GM23338 (cell line): ENCODE results near the gene REST. TPM values are rescaled to one million over a fixed set of nuclear protein-coding genes. Genes with fewer than 3 reads are reported as not detected.

Experiments used
- ATAC-seq: fragments of 200-7000 bp; cut with Tn5 transposase; 3 replicates; pipeline ENCODE4 v1.9.1; 2020
- DNase-seq: peaks from one replicate; pipeline ENCODE4 v3.0.0-alpha.2; 2015; ENCODE audit warnings: low spot score
- H2AFZ ChIP-seq: fragments of 200-600 bp; sonication (generic); 2 replicates; pipeline ENCODE4 v1.8.0; 2016; ENCODE audit warnings: antibody characterized with exemption, mild to moderate bottlenecking, moderate library complexity
- H3F3A ChIP-seq: fragments of 200-600 bp; sonication (generic); replicated peaks from 2 replicates; pipeline ENCODE4 v1.8.0; 2017; ENCODE audit warnings: antibody characterized with exemption, mixed run types, low read depth
- H3K27ac ChIP-seq: fragments of 200-600 bp; sonication (generic); 2 replicates; pipeline ENCODE4 v1.6.1; 2016; ENCODE audit warnings: low read depth
- H3K27me3 ChIP-seq: fragments of 200-600 bp; sonication (generic); 2 replicates; pipeline ENCODE4 v1.8.0; 2016; ENCODE audit warnings: mild to moderate bottlenecking, mixed run types, moderate library complexity; ENCODE audit not compliant: insufficient read depth
- H3K36me3 ChIP-seq: fragments of 200-600 bp; sonication (generic); 2 replicates; pipeline ENCODE4 v1.8.0; 2016; ENCODE audit warnings: mild to moderate bottlenecking; ENCODE audit not compliant: insufficient read depth
- H3K4me1 ChIP-seq: fragments of 200-600 bp; sonication (generic); 2 replicates; pipeline ENCODE4 v1.8.0; 2016; ENCODE audit warnings: mild to moderate bottlenecking, moderate library complexity; ENCODE audit not compliant: insufficient read depth
- H3K4me2 ChIP-seq: fragments of 200-600 bp; sonication (generic); 2 replicates; pipeline ENCODE4 v1.7.1; 2017; ENCODE audit warnings: mixed run types
- H3K4me3 ChIP-seq: fragments of 200-600 bp; sonication (generic); 2 replicates; pipeline ENCODE4 v1.6.1; 2016; ENCODE audit warnings: mixed run types
- H3K79me2 ChIP-seq: fragments of 200-600 bp; sonication (generic); replicated peaks from 2 replicates; pipeline ENCODE4 v1.8.0; 2017; ENCODE audit warnings: mild to moderate bottlenecking; ENCODE audit not compliant: insufficient read depth
- H3K9me2 ChIP-seq: fragments of 200-600 bp; sonication (generic); 2 replicates; pipeline ENCODE4 v1.8.0; 2017; ENCODE audit not compliant: insufficient read depth
- H4K20me1 ChIP-seq: fragments of 200-600 bp; sonication (generic); replicated peaks from 2 replicates; pipeline ENCODE4 v1.8.0; 2017; ENCODE audit warnings: mild to moderate bottlenecking; ENCODE audit not compliant: insufficient read depth
- H3K27ac Mint-ChIP-seq: 2 replicates; pipeline ENCODE4 v1.8.0; 2020; ENCODE audit warnings: inconsistent platforms, mild to moderate bottlenecking, moderate library complexity, mixed read lengths
- H3K27me3 Mint-ChIP-seq: 3 replicates; pipeline ENCODE4 v1.8.0; 2022; ENCODE audit warnings: low read depth, mild to moderate bottlenecking, moderate library complexity, mixed read lengths, inconsistent platforms; ENCODE audit not compliant: insufficient read depth, poor library complexity
- H3K36me3 Mint-ChIP-seq: 3 replicates; pipeline ENCODE4 v1.8.0; 2021; ENCODE audit warnings: low read depth, mild to moderate bottlenecking, inconsistent platforms, moderate library complexity, mixed read lengths
- H3K4me1 Mint-ChIP-seq: 3 replicates; pipeline ENCODE4 v1.8.0; 2020; ENCODE audit warnings: mild to moderate bottlenecking, inconsistent platforms, mixed read lengths
- H3K4me3 Mint-ChIP-seq: 3 replicates; pipeline ENCODE4 v1.8.0; 2021; ENCODE audit warnings: moderate library complexity, mild to moderate bottlenecking, inconsistent platforms, mixed read lengths
- H3K9me3 Mint-ChIP-seq: 3 replicates; pipeline ENCODE4 v1.8.0; 2020; ENCODE audit warnings: moderate library complexity, mild to moderate bottlenecking, inconsistent platforms, mixed read lengths
- CREB1 ChIP-seq: fragments of 250-450 bp; sonication (Bioruptor Pico); IDR thresholded peaks from 2 replicates; pipeline ENCODE4 v1.5.0; 2020; ENCODE audit warnings: low read depth, mild to moderate bottlenecking, moderate library complexity
- EZH2 ChIP-seq: fragments of 200-600 bp; sonication (generic); IDR thresholded peaks from one replicate; pipeline ENCODE4 v1.8.0; 2017; ENCODE audit warnings: antibody characterized with exemption, mild to moderate bottlenecking, low read depth; ENCODE audit not compliant: unreplicated experiment
- EZH2phosphoT487 ChIP-seq: fragments of 200-600 bp; sonication (generic); IDR thresholded peaks from one replicate; pipeline ENCODE4 v1.8.1; 2018; ENCODE audit warnings: antibody characterized with exemption; ENCODE audit not compliant: unreplicated experiment
- POLR2AphosphoS5 ChIP-seq: IDR thresholded peaks from 2 replicates; pipeline ENCODE4 v1.6.1; 2016; ENCODE audit warnings: antibody characterized with exemption, low read depth
- STAT1 ChIP-seq: IDR thresholded peaks from one replicate; pipeline ENCODE4 v1.6.1; 2016; ENCODE audit warnings: antibody characterized with exemption; ENCODE audit not compliant: unreplicated experiment
- ZNF114 ChIP-seq: fragments of 250-450 bp; sonication (Bioruptor Pico); IDR thresholded peaks from 2 replicates; pipeline ENCODE4 v1.5.0; 2020; ENCODE audit warnings: mild to moderate bottlenecking, moderate library complexity
- ZNF331 ChIP-seq: fragments of 250-450 bp; sonication (Bioruptor Pico); IDR thresholded peaks from 2 replicates; pipeline ENCODE4 v1.5.0; 2020; ENCODE audit warnings: low read depth, mild to moderate bottlenecking, moderate library complexity
- polyA plus RNA-seq: library from polyadenylated mRNA; unstranded; fragments of >200 nt; fragmentation: Nextera tagmentation; extraction: Ambion mirVana; gene quantifications from 2 replicates; pipeline ENCODE4 v1.2.1, GENCODE V29; 2016
- total RNA-seq: library from RNA; depleted of rRNA; stranded (reverse); fragments of >200 nt; shearing (Covaris generic); gene quantifications from 2 replicates; pipeline ENCODE4 v1.2.3, GENCODE V29; 2014
- TF ChIP-seq, protein P1 (sequence below): IDR thresholded peaks from 2 replicates; pipeline ENCODE4 v1.6.1; 2016; ENCODE audit warnings: antibody characterized with exemption
- TF ChIP-seq, protein P2 (sequence below): fragments of 250-450 bp; sonication (Bioruptor Pico); IDR thresholded peaks from 2 replicates; pipeline ENCODE4 v1.5.0; 2020; ENCODE audit warnings: mild to moderate bottlenecking, moderate library complexity
- TF ChIP-seq, protein P3 (sequence below), 2 experiments: fragments of 200-600 bp in 1 of 2; sonication (generic) in 1 of 2; conservative IDR thresholded peaks; 2 replicates each; pipeline versions ENCODE4 v1.5.1 to v1.6.1; 2016 to 2017; ENCODE audit warnings: antibody characterized with exemption in 2 of 2, low read depth in 2 of 2, mild to moderate bottlenecking in 2 of 2, moderate library complexity in 1 of 2

Gene REST
- total and polyA plus RNA-seq, 2 experiments from 2014 or later = 44.7 to 61.5 TPM

DNA sequence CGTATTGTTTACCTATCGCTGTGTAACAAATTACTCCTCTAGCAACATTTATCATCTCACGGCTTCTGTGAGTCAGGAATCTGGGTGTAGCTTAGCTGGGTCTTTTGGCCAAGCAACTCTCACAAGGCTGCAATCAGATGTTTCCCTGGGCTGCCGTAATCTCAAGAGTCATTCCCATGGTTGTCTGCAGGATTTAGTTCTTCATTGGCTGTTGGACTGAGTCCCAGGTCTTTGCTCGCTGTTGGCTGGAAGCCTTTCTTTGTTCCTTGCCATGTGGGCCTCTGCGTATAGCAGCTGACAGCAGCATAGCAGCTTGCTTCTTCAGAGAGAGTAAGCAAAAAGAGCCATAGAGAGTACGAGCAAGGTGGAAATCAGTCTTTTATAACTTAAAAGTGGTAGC, 87.8 kb downstream of the REST start:
- Histone ChIP-seq H3K4me3 (no peak overlapping the region), H3K27ac (no peak overlapping the region), H3K4me1 (no peaks in the 10 kb centered on the region), H3K79me2 (peaks cover 46% of the 10 kb centered on the region), H3K9me2 (no peaks in the 10 kb centered on the region), H3F3A (no peaks in the 10 kb centered on the region), H3K27me3 (no peaks in the 10 kb centered on the region), H3K36me3 (peaks cover 36% of the 10 kb centered on the region), H4K20me1 (peaks cover 16% of the 10 kb centered on the region), H3K4me2 (no peak overlapping the region), H2AFZ (no peak overlapping the region)
- no peak overlapping the region for H3K27ac Mint-ChIP-seq
- peaks cover 6% of the 10 kb centered on the region for H3K27me3 Mint-ChIP-seq
- DNase-seq (no peak), ATAC-seq (no peak)
- H3K4me1 Mint-ChIP-seq = no peaks in the 10 kb centered on the region
- H3K9me3 Mint-ChIP-seq = no peaks in the 10 kb centered on the region
- TF ChIP-seq STAT1 = no peak
- TF ChIP-seq EZH2 = no peak
- TF ChIP-seq POLR2AphosphoS5 = no peak
- TF ChIP-seq, protein P1, sequence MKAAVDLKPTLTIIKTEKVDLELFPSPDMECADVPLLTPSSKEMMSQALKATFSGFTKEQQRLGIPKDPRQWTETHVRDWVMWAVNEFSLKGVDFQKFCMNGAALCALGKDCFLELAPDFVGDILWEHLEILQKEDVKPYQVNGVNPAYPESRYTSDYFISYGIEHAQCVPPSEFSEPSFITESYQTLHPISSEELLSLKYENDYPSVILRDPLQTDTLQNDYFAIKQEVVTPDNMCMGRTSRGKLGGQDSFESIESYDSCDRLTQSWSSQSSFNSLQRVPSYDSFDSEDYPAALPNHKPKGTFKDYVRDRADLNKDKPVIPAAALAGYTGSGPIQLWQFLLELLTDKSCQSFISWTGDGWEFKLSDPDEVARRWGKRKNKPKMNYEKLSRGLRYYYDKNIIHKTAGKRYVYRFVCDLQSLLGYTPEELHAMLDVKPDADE = no peak
- no peak for TF ChIP-seq ZNF331 (CRISPR knock-in tag)
- TF ChIP-seq EZH2phosphoT487 = no peak
- no peak for TF ChIP-seq ZNF114 (CRISPR knock-in tag)
- TF ChIP-seq, protein P2, sequence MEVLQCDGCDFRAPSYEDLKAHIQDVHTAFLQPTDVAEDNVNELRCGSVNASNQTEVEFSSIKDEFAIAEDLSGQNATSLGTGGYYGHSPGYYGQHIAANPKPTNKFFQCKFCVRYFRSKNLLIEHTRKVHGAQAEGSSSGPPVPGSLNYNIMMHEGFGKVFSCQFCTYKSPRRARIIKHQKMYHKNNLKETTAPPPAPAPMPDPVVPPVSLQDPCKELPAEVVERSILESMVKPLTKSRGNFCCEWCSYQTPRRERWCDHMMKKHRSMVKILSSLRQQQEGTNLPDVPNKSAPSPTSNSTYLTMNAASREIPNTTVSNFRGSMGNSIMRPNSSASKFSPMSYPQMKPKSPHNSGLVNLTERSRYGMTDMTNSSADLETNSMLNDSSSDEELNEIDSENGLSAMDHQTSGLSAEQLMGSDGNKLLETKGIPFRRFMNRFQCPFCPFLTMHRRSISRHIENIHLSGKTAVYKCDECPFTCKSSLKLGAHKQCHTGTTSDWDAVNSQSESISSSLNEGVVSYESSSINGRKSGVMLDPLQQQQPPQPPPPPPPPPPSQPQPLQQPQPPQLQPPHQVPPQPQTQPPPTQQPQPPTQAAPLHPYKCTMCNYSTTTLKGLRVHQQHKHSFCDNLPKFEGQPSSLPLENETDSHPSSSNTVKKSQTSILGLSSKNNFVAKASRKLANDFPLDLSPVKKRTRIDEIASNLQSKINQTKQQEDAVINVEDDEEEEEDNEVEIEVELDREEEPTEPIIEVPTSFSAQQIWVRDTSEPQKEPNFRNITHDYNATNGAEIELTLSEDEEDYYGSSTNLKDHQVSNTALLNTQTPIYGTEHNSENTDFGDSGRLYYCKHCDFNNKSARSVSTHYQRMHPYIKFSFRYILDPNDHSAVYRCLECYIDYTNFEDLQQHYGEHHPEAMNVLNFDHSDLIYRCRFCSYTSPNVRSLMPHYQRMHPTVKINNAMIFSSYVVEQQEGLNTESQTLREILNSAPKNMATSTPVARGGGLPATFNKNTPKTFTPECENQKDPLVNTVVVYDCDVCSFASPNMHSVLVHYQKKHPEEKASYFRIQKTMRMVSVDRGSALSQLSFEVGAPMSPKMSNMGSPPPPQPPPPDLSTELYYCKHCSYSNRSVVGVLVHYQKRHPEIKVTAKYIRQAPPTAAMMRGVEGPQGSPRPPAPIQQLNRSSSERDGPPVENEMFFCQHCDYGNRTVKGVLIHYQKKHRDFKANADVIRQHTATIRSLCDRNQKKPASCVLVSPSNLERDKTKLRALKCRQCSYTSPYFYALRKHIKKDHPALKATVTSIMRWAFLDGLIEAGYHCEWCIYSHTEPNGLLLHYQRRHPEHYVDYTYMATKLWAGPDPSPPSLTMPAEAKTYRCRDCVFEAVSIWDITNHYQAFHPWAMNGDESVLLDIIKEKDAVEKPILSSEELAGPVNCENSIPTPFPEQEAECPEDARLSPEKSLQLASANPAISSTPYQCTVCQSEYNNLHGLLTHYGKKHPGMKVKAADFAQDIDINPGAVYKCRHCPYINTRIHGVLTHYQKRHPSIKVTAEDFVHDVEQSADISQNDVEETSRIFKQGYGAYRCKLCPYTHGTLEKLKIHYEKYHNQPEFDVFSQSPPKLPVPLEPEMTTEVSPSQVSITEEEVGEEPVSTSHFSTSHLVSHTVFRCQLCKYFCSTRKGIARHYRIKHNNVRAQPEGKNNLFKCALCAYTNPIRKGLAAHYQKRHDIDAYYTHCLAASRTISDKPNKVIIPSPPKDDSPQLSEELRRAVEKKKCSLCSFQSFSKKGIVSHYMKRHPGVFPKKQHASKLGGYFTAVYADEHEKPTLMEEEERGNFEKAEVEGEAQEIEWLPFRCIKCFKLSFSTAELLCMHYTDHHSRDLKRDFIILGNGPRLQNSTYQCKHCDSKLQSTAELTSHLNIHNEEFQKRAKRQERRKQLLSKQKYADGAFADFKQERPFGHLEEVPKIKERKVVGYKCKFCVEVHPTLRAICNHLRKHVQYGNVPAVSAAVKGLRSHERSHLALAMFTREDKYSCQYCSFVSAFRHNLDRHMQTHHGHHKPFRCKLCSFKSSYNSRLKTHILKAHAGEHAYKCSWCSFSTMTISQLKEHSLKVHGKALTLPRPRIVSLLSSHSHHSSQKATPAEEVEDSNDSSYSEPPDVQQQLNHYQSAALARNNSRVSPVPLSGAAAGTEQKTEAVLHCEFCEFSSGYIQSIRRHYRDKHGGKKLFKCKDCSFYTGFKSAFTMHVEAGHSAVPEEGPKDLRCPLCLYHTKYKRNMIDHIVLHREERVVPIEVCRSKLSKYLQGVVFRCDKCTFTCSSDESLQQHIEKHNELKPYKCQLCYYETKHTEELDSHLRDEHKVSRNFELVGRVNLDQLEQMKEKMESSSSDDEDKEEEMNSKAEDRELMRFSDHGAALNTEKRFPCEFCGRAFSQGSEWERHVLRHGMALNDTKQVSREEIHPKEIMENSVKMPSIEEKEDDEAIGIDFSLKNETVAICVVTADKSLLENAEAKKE = no peak
- TF ChIP-seq CREB1 (CRISPR knock-in tag) = no peak
- TF ChIP-seq, protein P3, sequence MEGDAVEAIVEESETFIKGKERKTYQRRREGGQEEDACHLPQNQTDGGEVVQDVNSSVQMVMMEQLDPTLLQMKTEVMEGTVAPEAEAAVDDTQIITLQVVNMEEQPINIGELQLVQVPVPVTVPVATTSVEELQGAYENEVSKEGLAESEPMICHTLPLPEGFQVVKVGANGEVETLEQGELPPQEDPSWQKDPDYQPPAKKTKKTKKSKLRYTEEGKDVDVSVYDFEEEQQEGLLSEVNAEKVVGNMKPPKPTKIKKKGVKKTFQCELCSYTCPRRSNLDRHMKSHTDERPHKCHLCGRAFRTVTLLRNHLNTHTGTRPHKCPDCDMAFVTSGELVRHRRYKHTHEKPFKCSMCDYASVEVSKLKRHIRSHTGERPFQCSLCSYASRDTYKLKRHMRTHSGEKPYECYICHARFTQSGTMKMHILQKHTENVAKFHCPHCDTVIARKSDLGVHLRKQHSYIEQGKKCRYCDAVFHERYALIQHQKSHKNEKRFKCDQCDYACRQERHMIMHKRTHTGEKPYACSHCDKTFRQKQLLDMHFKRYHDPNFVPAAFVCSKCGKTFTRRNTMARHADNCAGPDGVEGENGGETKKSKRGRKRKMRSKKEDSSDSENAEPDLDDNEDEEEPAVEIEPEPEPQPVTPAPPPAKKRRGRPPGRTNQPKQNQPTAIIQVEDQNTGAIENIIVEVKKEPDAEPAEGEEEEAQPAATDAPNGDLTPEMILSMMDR (conservative IDR thresholded peaks at IDR 0.05; ENCODE audit: low read depth in 2 of 2) = no peak
- H3K36me3 Mint-ChIP-seq = peaks cover 71% of the 10 kb centered on the region
- no peak overlapping the region for H3K4me3 Mint-ChIP-seq
